ENCODE results near the gene EIF5. TPM values are rescaled to one million over a fixed set of nuclear protein-coding genes. Genes with fewer than 3 reads are reported as not detected.
A peak's percentile ranks its signal among the peaks of the same experiment; 100 is the strongest.

EIF5 gene
- total RNA-seq, result 197 and 221 TPM in 2 replicates

DNA sequence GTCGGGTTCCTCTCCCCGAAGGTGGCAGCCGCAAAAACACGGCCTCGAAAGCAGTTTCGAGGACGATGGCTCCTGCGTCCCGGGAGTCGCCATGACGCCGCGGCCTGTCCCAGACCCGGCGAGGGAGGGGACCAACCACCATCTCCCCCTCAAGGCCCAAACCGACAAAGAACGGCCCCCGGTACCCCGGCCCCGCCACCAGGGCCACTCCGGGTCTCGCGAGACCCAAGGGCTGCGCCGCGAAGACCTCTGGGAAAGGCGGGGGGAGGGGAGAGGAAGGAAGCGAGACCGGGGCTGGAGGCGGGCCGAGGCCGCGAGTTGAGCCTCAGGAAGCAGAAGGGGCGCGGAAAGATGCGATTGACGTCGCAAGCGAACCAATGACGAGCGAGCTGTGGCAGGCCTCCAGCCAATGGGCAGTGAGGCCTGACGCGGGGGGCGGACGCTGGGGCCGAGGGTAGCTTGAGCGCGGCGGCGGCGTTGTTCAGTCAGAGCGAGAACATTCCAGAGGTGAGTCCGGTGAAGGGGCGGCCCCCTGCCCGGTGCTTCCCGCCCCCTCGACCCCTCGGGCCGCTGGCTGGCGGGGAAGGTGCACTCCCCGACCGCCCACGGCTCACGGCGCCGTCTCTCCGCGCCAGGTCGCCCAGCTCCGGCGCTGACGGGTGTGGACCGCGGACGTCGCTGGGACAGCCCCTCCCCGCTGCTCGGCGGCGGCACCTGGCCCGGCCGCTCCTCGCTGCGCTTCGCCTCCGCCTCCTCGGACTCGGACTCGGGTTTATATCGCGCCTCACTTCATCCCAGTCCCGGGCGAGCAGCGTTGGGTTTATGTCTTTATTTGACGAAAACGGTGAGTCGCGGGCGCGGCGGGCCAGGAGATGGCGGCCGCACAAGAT lies at the start of gene EIF5:
EIF5 (plus strand) TSS at position 484 of the 890 bp plus-strand sequence. CDS start 1,624 bp downstream, outside the sequence.
- Histone ChIP-seq H3K27me3 (ENCODE audit: insufficient read depth, low read length) (no peaks in the 10 kb centered on the region), H3K27ac (ENCODE audit: low read depth, low read length) (peak within 1 kb of the TSS; percentile 99), H4K20me1 (ENCODE audit: insufficient read depth, low read length) (peaks cover 42% of the 10 kb centered on the region), H3K79me2 (ENCODE audit: insufficient read depth, low read length) (peaks cover 57% of the 10 kb centered on the region), H3K4me3 (ENCODE audit: insufficient read depth, low read length) (peak within 1 kb of the TSS; percentile 99), H2AFZ (ENCODE audit: low read length) (peak within 1 kb of the TSS; percentile 97), H3K4me2 (ENCODE audit: insufficient read depth, low read length) (peak within 1 kb of the TSS; percentile 98), H3K9me3 (ENCODE audit: low read depth, low read length) (no peaks in the 10 kb centered on the region), H3K36me3 (ENCODE audit: insufficient read depth, low read length) (peaks cover 38% of the 10 kb centered on the region), H3K4me1 (ENCODE audit: insufficient read depth, low read length) (peaks cover 22% of the 10 kb centered on the region)
- peak; percentile 99 for DNase-seq (ENCODE audit: insufficient read length, low spot score, missing footprints)
- TF ChIP-seq, protein P1, sequence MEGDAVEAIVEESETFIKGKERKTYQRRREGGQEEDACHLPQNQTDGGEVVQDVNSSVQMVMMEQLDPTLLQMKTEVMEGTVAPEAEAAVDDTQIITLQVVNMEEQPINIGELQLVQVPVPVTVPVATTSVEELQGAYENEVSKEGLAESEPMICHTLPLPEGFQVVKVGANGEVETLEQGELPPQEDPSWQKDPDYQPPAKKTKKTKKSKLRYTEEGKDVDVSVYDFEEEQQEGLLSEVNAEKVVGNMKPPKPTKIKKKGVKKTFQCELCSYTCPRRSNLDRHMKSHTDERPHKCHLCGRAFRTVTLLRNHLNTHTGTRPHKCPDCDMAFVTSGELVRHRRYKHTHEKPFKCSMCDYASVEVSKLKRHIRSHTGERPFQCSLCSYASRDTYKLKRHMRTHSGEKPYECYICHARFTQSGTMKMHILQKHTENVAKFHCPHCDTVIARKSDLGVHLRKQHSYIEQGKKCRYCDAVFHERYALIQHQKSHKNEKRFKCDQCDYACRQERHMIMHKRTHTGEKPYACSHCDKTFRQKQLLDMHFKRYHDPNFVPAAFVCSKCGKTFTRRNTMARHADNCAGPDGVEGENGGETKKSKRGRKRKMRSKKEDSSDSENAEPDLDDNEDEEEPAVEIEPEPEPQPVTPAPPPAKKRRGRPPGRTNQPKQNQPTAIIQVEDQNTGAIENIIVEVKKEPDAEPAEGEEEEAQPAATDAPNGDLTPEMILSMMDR (IDR thresholded peaks at IDR 0.05; ENCODE audit: extremely low read depth, low read depth, low read length), result no peak

DNA sequence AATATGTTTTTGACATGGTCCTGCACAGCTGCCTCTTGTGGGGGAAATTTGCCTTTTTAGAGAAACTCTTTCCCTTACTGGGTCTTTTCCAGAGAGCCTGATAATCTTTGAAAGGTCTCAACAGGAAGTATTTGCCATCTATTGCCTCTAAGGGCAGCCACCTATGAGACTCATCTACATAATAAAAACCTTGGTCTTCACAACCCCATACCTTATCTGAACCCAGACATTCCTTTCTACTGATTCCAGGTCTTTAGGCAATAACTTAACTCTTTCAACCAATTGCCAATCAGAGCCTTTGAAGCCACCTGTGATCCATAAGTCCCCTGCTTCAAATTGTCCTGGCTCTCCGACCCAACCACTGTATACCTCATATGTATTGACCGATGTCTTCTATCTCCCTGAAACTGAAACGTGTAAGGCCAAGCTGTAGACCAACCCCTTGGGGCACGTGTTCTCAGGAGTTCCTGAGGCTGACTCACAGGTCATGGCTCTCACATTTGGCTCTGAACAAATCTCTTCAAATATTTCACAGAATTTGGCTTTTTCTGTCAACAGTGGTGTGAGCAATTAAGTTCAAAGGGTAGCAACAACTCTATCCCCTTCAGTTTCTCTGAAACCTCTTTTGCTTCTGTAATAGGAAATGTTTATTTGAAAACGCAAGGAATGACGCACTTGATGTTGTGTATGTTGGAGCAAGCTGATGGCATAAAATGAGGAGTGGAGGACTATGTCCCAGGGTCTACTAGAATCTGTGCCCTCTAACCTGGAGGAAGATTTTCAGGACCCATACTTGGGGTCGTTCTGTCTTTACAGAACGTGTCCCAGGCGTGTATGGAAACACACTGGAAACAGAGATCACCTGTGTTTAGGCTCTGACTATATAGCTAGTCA lies 49.2 kb upstream of the EIF5 start:
- Histone ChIP-seq H3K27me3 (ENCODE audit: insufficient read depth, low read length) (peaks cover 38% of the 10 kb centered on the region), H3K27ac (ENCODE audit: low read depth, low read length) (no peak overlapping the region), H4K20me1 (ENCODE audit: insufficient read depth, low read length) (no peaks in the 10 kb centered on the region), H2AFZ (ENCODE audit: low read length) (no peak overlapping the region), H3K79me2 (ENCODE audit: insufficient read depth, low read length) (no peaks in the 10 kb centered on the region), H3K4me3 (ENCODE audit: insufficient read depth, low read length) (no peak overlapping the region), H3K4me1 (ENCODE audit: insufficient read depth, low read length) (no peaks in the 10 kb centered on the region), H3K4me2 (ENCODE audit: insufficient read depth, low read length) (no peak overlapping the region), H3K36me3 (ENCODE audit: insufficient read depth, low read length) (no peaks in the 10 kb centered on the region), H3K9me3 (ENCODE audit: low read depth, low read length) (no peaks in the 10 kb centered on the region)
- DNase-seq (ENCODE audit: insufficient read length, low spot score, missing footprints), result peak; percentile 88
- TF ChIP-seq, protein P1 (IDR thresholded peaks at IDR 0.05; ENCODE audit: extremely low read depth, low read depth, low read length), result no peak

DNA sequence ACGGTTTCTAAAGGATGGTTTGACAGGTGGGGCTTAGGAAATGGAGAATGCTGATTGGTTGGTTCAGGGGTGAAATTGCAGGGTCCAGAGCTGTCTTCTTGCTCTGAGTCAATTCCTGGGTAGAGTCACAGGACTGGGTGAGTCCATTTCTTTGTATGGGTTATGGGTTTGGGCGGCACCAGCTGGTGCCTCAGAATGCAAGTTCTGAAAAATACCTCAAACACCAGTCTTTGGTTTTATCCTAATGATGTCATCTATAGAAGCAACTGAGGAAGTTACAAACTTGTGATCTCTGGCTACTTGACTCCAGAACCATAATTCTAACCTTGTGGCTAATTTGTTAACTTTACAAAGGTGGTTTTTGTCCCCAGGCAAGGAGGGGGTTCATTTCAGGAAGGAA lies 47.6 kb upstream of the EIF5 start:
- TF ChIP-seq, protein P1 (IDR thresholded peaks at IDR 0.05; ENCODE audit: extremely low read depth, low read depth, low read length), result no peak
- DNase-seq (ENCODE audit: insufficient read length, low spot score, missing footprints), result no peak
- Histone ChIP-seq H3K9me3 (ENCODE audit: low read depth, low read length) (no peaks in the 10 kb centered on the region), H3K4me3 (ENCODE audit: insufficient read depth, low read length) (no peak overlapping the region), H3K4me1 (ENCODE audit: insufficient read depth, low read length) (no peaks in the 10 kb centered on the region), H3K27me3 (ENCODE audit: insufficient read depth, low read length) (peaks cover 32% of the 10 kb centered on the region), H3K79me2 (ENCODE audit: insufficient read depth, low read length) (no peaks in the 10 kb centered on the region), H2AFZ (ENCODE audit: low read length) (no peak overlapping the region), H4K20me1 (ENCODE audit: insufficient read depth, low read length) (no peaks in the 10 kb centered on the region), H3K27ac (ENCODE audit: low read depth, low read length) (no peak overlapping the region), H3K4me2 (ENCODE audit: insufficient read depth, low read length) (no peak overlapping the region), H3K36me3 (ENCODE audit: insufficient read depth, low read length) (no peaks in the 10 kb centered on the region)

All from osteoblast (primary cell).